Caco-2 (cell line): ENCODE data around the gene RABGAP1L. TPM values are rescaled to one million over a fixed set of nuclear protein-coding genes. Genes with fewer than 3 reads are reported as not detected.

ENCODE experiments used
- BruUV-seq: library from RNA; stranded (reverse); fragments of 400-500 nt; replicated peaks from 2 replicates; lab custom pipeline; 2021; lab: Mats Ljungman, UMichigan
- CTCF ChIA-PET: fragments of 300-600 bp; sonication (Branson Sonifier 250); formaldehyde crosslinking; loops from one replicate; lab custom pipeline; 2022; ENCODE audit warnings: antibody characterized with exemption; lab: Charles Lee
- POLR2A ChIA-PET: fragments of 300-600 bp; sonication (Branson Sonifier 250); formaldehyde crosslinking; loops from one replicate; lab custom pipeline; 2022; ENCODE audit warnings: antibody characterized with exemption; lab: Charles Lee
- DNase-seq, 2 experiments: peaks; one replicate each; pipeline versions ENCODE4 v3.0.0 to v3.0.0-alpha.2; 2020 to 2022
- H3K27me3 ChIP-seq: replicated peaks from 2 replicates; pipeline ENCODE4 v1.6.0; 2011; ENCODE audit warnings: low read length; ENCODE audit not compliant: control insufficient read depth, insufficient read depth
- H3K36me3 ChIP-seq: 2 replicates; pipeline ENCODE4 v1.5.1; 2011; ENCODE audit warnings: low read length; ENCODE audit not compliant: control insufficient read depth, insufficient read depth
- H3K4me1 ChIP-seq: fragments of 250-450 bp; sonication (Bioruptor Pico); 2 replicates; pipeline ENCODE4 v1.5.1; 2020; ENCODE audit warnings: mild to moderate bottlenecking
- H3K4me3 ChIP-seq: 2 replicates; pipeline ENCODE4 v1.5.1; 2011; ENCODE audit warnings: low read depth, mild to moderate bottlenecking, control low read depth, low read length
- H3K9me3 ChIP-seq: fragments of 250-450 bp; sonication (Bioruptor Pico); 2 replicates; pipeline ENCODE4 v1.5.1; 2020; ENCODE audit warnings: mild to moderate bottlenecking, moderate library complexity
- H3K27ac Mint-ChIP-seq: one replicate; pipeline ENCODE4 v1.8.0; 2022; ENCODE audit warnings: mixed read lengths; ENCODE audit not compliant: unreplicated experiment
- H3K27me3 Mint-ChIP-seq: one replicate; pipeline ENCODE4 v1.8.0; 2022; ENCODE audit warnings: mixed read lengths; ENCODE audit not compliant: insufficient read depth, unreplicated experiment
- H3K36me3 Mint-ChIP-seq: one replicate; pipeline ENCODE4 v1.8.0; 2022; ENCODE audit warnings: mild to moderate bottlenecking, mixed read lengths; ENCODE audit not compliant: insufficient read depth, unreplicated experiment
- H3K4me1 Mint-ChIP-seq: one replicate; pipeline ENCODE4 v1.8.0; 2022; ENCODE audit warnings: low read depth, mixed read lengths; ENCODE audit not compliant: unreplicated experiment
- H3K4me3 Mint-ChIP-seq: one replicate; pipeline ENCODE4 v1.8.0; 2022; ENCODE audit warnings: mild to moderate bottlenecking, moderate library complexity, mixed read lengths; ENCODE audit not compliant: unreplicated experiment
- H3K9me3 Mint-ChIP-seq: one replicate; pipeline ENCODE4 v1.8.0; 2022; ENCODE audit warnings: mixed read lengths; ENCODE audit not compliant: unreplicated experiment
- CTCF ChIP-seq, 2 experiments: fragments of 200-600 bp in 1 of 2; IDR thresholded peaks; 1 replicate in 1 of 2; 2 replicates in 1 of 2; pipeline versions ENCODE4 v1.5.1 to v1.8.0; 2011 to 2022; ENCODE audit warnings: antibody characterized with exemption in 1 of 2, control low read depth in 1 of 2, inconsistent platforms in 1 of 2, low read depth in 1 of 2, low read length in 1 of 2, mild to moderate bottlenecking in 1 of 2, moderate library complexity in 1 of 2; ENCODE audit not compliant: insufficient read depth in 1 of 2, severe bottlenecking in 1 of 2, unreplicated experiment in 1 of 2
- intact Hi-C: fragments of 100-400 bp; cut with micrococcal nuclease; formaldehyde crosslinking; loops from one replicate; pipeline ENCODE4 v1.10.0; 2022; ENCODE audit not compliant: unreplicated experiment
- total RNA-seq: library from RNA; stranded (reverse); gene quantifications from 2 replicates; pipeline ENCODE4 v1.2.3, GENCODE V29; 2022

Gene RABGAP1L
- total RNA-seq, 1 experiment from 2014 or later: 20.3 TPM

DNA sequence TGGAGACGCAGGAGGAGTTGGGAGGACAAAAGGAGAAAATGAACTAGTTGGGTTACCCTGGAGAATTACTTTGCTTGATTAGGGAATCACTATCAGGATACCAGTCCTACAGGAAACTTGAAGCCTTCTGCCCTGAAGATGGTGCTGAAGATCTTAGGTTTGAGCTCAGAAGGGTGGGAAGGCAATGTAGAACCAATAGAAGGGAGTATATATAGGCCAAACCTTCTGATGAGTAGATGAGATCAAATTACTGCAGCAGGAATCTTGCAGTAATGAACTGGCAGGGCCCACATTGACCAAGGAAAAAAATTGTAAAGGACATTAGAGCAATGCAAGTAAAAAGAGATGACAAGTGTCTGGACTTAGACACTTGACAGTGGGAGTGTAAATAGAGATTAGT, 724.1 kb downstream of the RABGAP1L start:
- DNase-seq: peak in 1 of 2 experiments; percentile 35

DNA sequence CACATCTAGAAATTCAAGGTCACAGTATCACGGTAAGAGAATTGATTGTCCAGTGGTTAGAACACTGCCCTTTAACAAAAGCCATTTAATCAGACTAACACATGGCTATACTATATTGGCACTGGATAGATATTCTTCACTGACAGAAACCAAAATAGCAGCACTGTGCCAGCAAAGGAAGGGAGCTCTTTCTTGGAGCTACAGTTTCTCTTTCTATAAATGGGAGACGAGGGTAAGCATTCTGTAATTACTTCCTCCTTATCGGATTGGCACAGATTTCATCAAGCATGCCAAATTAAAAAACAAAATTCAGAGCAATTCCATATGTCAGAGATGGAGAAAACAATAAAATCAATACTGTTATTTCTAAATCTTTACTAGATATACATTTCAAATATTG, 724.7 kb downstream of the RABGAP1L start:
- no peaks in the 10 kb centered on the region for H3K9me3 Mint-ChIP-seq
- intact Hi-C loops: loop anchor here (10.0 kb wide), 1 partner anchor 109 kb away; no protein-coding TSS in a partner anchor
- no peak for DNase-seq
- no peak for TF ChIP-seq CTCF (IDR thresholded peaks at IDR 0.05; ENCODE audit: insufficient read depth in 1 of 2, low read depth in 1 of 2, low read length in 1 of 2, severe bottlenecking in 1 of 2, unreplicated experiment in 1 of 2)
- POLR2A ChIA-PET: interaction anchor here (1.0 kb wide), 1 partner anchor 115 kb away, joined by 4 read pairs; the partner anchor contains the start of gene CACYBP
- H3K27me3 Mint-ChIP-seq: no peaks in the 10 kb centered on the region
- H3K27ac Mint-ChIP-seq: no peak overlapping the region
- BruUV-seq: no TSS peak
- Histone ChIP-seq H3K9me3 (no peaks in the 10 kb centered on the region), H3K4me1 (no peaks in the 10 kb centered on the region), H3K4me3 (no peak overlapping the region), H3K36me3 (no peaks in the 10 kb centered on the region), H3K27me3 (no peaks in the 10 kb centered on the region)
- H3K4me3 Mint-ChIP-seq: no peak overlapping the region
- H3K36me3 Mint-ChIP-seq: no peaks in the 10 kb centered on the region
- CTCF ChIA-PET: interaction anchor here (1.0 to 1.3 kb wide), 3 partner anchors 85 to 115 kb away, joined by 3 to 18 read pairs (median 3); partner anchors contain the start of gene CACYBP
- H3K4me1 Mint-ChIP-seq: no peaks in the 10 kb centered on the region

More for the DNA sequence above, 724.1 kb downstream of the RABGAP1L start:
- Histone ChIP-seq H3K4me3 (no peak overlapping the region), H3K36me3 (no peaks in the 10 kb centered on the region), H3K4me1 (no peaks in the 10 kb centered on the region), H3K9me3 (no peaks in the 10 kb centered on the region), H3K27me3 (no peaks in the 10 kb centered on the region)
- Mint-ChIP-seq H3K9me3 (no peaks in the 10 kb centered on the region), H3K4me3 (no peak overlapping the region), H3K27ac (no peak overlapping the region), H3K36me3 (no peaks in the 10 kb centered on the region), H3K4me1 (no peaks in the 10 kb centered on the region), H3K27me3 (no peaks in the 10 kb centered on the region)
- ChIA-PET POLR2A (interaction anchor here (1.0 kb wide), 1 partner anchor 116 kb away, joined by 4 read pairs; the partner anchor contains the start of gene CACYBP), CTCF (interaction anchor here (0.8 to 1.3 kb wide), 4 partner anchors 9 to 116 kb away, joined by 3 to 18 read pairs (median 3); partner anchors contain the start of gene CACYBP)
- no peak for TF ChIP-seq CTCF (IDR thresholded peaks at IDR 0.05; ENCODE audit: insufficient read depth in 1 of 2, low read depth in 1 of 2, low read length in 1 of 2, severe bottlenecking in 1 of 2, unreplicated experiment in 1 of 2)
- intact Hi-C loops: loop anchor here (1.0 to 10.0 kb wide), 3 partner anchors 100 to 115 kb away; no protein-coding TSS in a partner anchor
- BruUV-seq: no TSS peak

DNA sequence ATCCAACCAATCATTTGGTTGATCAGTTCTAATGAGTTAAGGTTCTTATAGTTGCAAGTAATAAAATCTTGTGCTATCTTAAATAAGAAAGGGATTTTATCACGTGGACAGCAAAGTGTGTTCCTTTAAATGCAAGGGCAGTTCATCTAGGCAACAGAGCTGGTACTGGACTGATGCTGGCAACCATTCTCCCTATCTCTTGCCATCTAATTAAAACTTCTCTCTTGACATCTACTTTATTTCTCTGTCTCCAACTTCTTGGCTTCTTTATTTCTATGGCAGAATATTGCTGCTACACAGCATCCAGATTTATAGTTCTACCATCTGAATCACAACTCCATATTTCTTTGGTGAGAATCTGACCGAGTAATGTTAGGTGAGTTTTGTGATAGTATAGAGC, 725.2 kb downstream of the RABGAP1L start:
- no TSS peak for BruUV-seq
- no peak overlapping the region for H3K4me3 Mint-ChIP-seq
- H3K36me3 Mint-ChIP-seq: no peaks in the 10 kb centered on the region
- H3K4me1 ChIP-seq: no peaks in the 10 kb centered on the region
- H3K9me3 Mint-ChIP-seq: no peaks in the 10 kb centered on the region
- H3K4me1 Mint-ChIP-seq: no peaks in the 10 kb centered on the region
- H3K27me3 ChIP-seq: no peaks in the 10 kb centered on the region
- no peak overlapping the region for H3K4me3 ChIP-seq
- ChIA-PET POLR2A (no interaction called here), CTCF (no interaction called here)
- no peak for DNase-seq
- H3K9me3 ChIP-seq: no peaks in the 10 kb centered on the region
- no peaks in the 10 kb centered on the region for H3K36me3 ChIP-seq
- no peaks in the 10 kb centered on the region for H3K27me3 Mint-ChIP-seq
- H3K27ac Mint-ChIP-seq: no peak overlapping the region
- intact Hi-C loops: loop anchor here (10.0 kb wide), 1 partner anchor 110 kb away; no protein-coding TSS in a partner anchor
- no peak for TF ChIP-seq CTCF (IDR thresholded peaks at IDR 0.05; ENCODE audit: insufficient read depth in 1 of 2, low read depth in 1 of 2, low read length in 1 of 2, severe bottlenecking in 1 of 2, unreplicated experiment in 1 of 2)
